ENCODE measurements around the gene CAMKMT.

DNA sequence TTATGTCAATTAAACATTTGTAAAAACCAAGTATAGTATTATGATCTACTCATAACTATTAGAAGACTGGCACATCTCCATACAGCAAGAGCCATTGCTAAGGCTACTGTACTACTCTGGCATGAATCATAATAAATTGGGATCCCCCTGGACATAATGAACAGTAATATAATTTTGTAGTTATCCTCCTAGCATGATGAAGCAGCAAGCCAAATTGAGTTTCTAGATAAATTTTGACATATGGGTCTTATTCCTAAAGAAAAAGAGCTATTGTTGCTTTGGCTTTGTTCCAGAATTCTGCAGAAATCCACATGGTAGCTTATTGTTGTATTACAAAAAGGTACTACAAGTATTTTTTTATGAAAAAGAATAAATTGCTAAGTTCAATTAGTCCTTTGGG is 204.3 kb downstream of the CAMKMT start:
- TF ChIP-seq, protein P1, sequence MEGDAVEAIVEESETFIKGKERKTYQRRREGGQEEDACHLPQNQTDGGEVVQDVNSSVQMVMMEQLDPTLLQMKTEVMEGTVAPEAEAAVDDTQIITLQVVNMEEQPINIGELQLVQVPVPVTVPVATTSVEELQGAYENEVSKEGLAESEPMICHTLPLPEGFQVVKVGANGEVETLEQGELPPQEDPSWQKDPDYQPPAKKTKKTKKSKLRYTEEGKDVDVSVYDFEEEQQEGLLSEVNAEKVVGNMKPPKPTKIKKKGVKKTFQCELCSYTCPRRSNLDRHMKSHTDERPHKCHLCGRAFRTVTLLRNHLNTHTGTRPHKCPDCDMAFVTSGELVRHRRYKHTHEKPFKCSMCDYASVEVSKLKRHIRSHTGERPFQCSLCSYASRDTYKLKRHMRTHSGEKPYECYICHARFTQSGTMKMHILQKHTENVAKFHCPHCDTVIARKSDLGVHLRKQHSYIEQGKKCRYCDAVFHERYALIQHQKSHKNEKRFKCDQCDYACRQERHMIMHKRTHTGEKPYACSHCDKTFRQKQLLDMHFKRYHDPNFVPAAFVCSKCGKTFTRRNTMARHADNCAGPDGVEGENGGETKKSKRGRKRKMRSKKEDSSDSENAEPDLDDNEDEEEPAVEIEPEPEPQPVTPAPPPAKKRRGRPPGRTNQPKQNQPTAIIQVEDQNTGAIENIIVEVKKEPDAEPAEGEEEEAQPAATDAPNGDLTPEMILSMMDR (IDR thresholded peaks at IDR 0.05 in 4 of 5, conservative IDR thresholded peaks at IDR 0.05 in 1 of 5): no peak
- no peak for TF ChIP-seq POLR2A (IDR thresholded peaks at IDR 0.05)

All from gastrocnemius medialis (tissue), 4 donors.